Fibroblast of the conjunctiva (primary cell): ENCODE results near the gene SVIP.

Source experiments
- DNase-seq: peaks from one replicate; pipeline ENCODE4 v3.0.0-alpha.2; 2010; ENCODE audit warnings: low read depth

Gene SVIP

GRCh38 chr11:22829231-22830081 is at the start of gene SVIP:
Gene SVIP, minus strand, starts transcription at chr11:22829801. Its CDS starts 53 bp downstream, at chr11:22829748.
- peak; percentile 80 for DNase-seq

- no peak for DNase-seq
These were observed 49.0 kb upstream of the SVIP start for GRCh38 chr11:22878604-22879003.

GRCh38 chr11:22878039-22878438 is 48.4 kb upstream of the SVIP start:
- no peak for DNase-seq

GRCh38 chr11:22875869-22876473 is 46.4 kb upstream of the SVIP start:
- DNase-seq, result peak; percentile 82

- no peak for DNase-seq
These were observed 39.7 kb upstream of the SVIP start for GRCh38 chr11:22869325-22869724.

- no peak for DNase-seq
These were observed 30.6 kb upstream of the SVIP start, which contains the start of gene CCDC179 for GRCh38 chr11:22860241-22860640. Gene CCDC179, minus strand, starts transcription at chr11:22860474. Its CDS starts 53 bp downstream, at chr11:22860421.

- DNase-seq, result no peak
These were observed 30.2 kb upstream of the SVIP start for GRCh38 chr11:22859756-22860155.

GRCh38 chr11:22851477-22851876 is 21.9 kb upstream of the SVIP start:
- DNase-seq, result no peak

GRCh38 chr11:22846726-22847125 is 17.1 kb upstream of the SVIP start:
- DNase-seq, result no peak

GRCh38 chr11:22832315-22833015 is 2.9 kb upstream of the SVIP start:
- no peak for DNase-seq

- DNase-seq, result no peak
These were observed 447 bp upstream of the SVIP start for GRCh38 chr11:22830082-22830414.

GRCh38 chr11:22828373-22828772 is 1.2 kb downstream of the SVIP start:
- DNase-seq, result no peak

GRCh38 chr11:22822203-22822602 is 7.4 kb downstream of the SVIP start:
- DNase-seq, result no peak

- no peak for DNase-seq
These were observed 19.7 kb downstream of the SVIP start for GRCh38 chr11:22809893-22810292.

GRCh38 chr11:22808571-22809197 is 20.9 kb downstream of the SVIP start:
- DNase-seq, result no peak

GRCh38 chr11:22807855-22808570 is 21.6 kb downstream of the SVIP start:
- DNase-seq, result no peak

GRCh38 chr11:22807391-22807790 is 22.2 kb downstream of the SVIP start:
- no peak for DNase-seq

GRCh38 chr11:22802861-22803260 is 26.7 kb downstream of the SVIP start:
- DNase-seq, result no peak

- no peak for DNase-seq
These were observed 29.1 kb downstream of the SVIP start for GRCh38 chr11:22800482-22800881.

GRCh38 chr11:22798901-22799300 is 30.7 kb downstream of the SVIP start:
- no peak for DNase-seq

- DNase-seq, result no peak
These were observed 32.6 kb downstream of the SVIP start for GRCh38 chr11:22797047-22797446.

- DNase-seq, result no peak
These were observed 33.7 kb downstream of the SVIP start for GRCh38 chr11:22795914-22796313.
